ENCODE data around the gene NUAK1.
"Not testable (repeated sequence)": the region's sequence is repeated elsewhere in the genome, so short reads cannot be mapped to it uniquely, and the experiment has no call there.

The NUAK1 gene

DNA sequence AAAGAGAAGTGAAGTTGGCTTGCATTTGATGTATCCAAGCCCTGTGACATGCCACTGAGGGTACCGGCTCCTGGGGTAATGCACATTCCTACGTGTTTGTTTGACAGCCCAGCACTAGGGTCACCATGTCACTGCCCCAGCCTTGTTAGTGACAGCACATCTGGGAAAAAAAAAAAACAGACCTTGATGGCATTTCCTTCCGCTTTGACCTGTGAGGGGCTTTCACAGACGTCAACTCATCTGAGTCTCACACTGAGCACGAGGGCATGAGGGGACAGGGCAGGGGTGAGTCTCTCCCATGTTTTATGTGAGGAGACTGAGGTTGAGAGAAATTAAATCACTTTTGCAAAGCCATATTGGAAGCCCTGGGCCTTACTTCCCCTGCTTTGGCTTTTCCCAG, 111.5 kb downstream of the NUAK1 start:
- Histone ChIP-seq H3K9ac (ENCODE audit: low read length) (no peak overlapping the region), H3K9me3 (ENCODE audit: control insufficient read depth, low read length) (no peaks in the 10 kb centered on the region), H3K4me3 (ENCODE audit: low read length) (no peak overlapping the region), H3K36me3 (ENCODE audit: control insufficient read depth, insufficient read depth, low read length) (no peaks in the 10 kb centered on the region), H3K4me1 (ENCODE audit: control insufficient read depth, insufficient read depth, low read length) (no peaks in the 10 kb centered on the region), H3K27me3 (ENCODE audit: control insufficient read depth, insufficient read depth, low read length) (no peaks in the 10 kb centered on the region)

DNA sequence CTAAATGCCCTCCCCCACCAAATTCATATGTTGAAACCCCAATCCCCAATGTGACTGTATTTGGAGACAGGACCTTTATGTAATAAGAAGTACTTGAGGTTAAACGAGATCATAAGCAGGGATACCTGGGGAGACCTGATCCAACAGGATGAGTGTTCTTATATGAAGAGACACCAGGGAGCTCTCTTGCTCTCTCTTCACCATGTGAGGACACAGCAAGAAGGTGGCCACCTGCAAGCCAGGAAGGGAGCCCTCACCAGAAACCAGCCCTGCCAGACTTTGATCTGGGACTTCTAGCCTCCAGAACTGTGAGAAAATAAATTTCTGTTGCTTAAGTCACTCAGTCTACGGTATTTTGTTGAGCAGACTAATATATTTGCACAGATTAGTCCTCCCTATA, 113.6 kb downstream of the NUAK1 start:
- no peaks in the 10 kb centered on the region for H3K36me3 ChIP-seq (ENCODE audit: control insufficient read depth, insufficient read depth, low read length)
- no peaks in the 10 kb centered on the region for H3K4me1 ChIP-seq (ENCODE audit: control insufficient read depth, insufficient read depth, low read length)
- H3K27me3 ChIP-seq (ENCODE audit: control insufficient read depth, insufficient read depth, low read length): no peaks in the 10 kb centered on the region
- H3K4me3 ChIP-seq (ENCODE audit: low read length): no peak overlapping the region
- no peak overlapping the region for H3K9ac ChIP-seq (ENCODE audit: low read length)
- H3K9me3 ChIP-seq (ENCODE audit: control insufficient read depth, low read length): no peaks in the 10 kb centered on the region

DNA sequence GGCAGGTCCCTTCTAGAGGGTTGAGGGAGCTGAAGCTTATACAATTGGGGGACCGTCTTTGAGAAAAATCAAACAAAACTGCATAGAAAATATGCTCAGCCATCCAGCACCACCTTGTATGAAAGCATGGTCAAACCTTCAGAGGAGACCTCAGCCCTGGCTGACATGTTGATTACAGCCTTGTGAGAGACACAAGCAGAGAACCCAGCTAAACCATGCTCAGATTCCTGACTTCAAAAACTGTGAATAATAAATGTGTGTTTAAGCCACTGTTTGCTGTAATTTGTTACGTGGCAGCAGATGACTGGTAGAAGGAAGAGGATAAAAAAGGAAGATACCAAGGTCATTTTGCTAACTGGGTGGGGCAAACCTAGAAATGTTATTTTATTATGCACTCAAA, 115.7 kb downstream of the NUAK1 start:
- Histone ChIP-seq H3K9ac (ENCODE audit: low read length) (no peak overlapping the region), H3K27me3 (ENCODE audit: control insufficient read depth, insufficient read depth, low read length) (no peaks in the 10 kb centered on the region)

DNA sequence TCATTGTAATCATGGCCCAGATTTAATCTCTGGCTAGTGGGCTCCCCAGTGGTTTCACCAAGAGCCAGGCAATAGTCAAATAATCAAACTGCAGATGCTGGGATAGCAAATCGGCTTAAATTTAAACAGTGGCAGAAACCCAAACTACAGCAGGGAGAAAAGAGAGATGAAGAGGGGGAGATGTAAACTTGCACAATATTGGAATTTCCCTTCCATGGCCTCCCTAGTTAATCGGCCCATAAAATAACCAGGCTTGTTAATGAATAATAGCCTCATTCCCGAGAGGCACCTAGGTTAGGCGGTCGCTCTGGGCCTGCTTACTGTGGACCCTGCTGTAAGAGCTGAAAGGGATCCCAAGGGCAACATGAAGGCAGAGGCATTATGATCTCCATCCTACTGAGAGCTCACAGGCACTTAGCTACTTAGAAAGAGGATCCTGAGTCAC, 116.2 kb downstream of the NUAK1 start:
- Histone ChIP-seq H3K9ac (ENCODE audit: low read length) (no peak overlapping the region), H3K4me3 (ENCODE audit: low read length) (no peak overlapping the region)

More for the DNA sequence above, 115.7 kb downstream of the NUAK1 start:
- Histone ChIP-seq H3K4me3 (ENCODE audit: low read length) (no peak overlapping the region), H3K4me1 (ENCODE audit: control insufficient read depth, insufficient read depth, low read length) (no peaks in the 10 kb centered on the region), H3K9me3 (ENCODE audit: control insufficient read depth, low read length) (no peaks in the 10 kb centered on the region), H3K36me3 (ENCODE audit: control insufficient read depth, insufficient read depth, low read length) (no peaks in the 10 kb centered on the region)

DNA sequence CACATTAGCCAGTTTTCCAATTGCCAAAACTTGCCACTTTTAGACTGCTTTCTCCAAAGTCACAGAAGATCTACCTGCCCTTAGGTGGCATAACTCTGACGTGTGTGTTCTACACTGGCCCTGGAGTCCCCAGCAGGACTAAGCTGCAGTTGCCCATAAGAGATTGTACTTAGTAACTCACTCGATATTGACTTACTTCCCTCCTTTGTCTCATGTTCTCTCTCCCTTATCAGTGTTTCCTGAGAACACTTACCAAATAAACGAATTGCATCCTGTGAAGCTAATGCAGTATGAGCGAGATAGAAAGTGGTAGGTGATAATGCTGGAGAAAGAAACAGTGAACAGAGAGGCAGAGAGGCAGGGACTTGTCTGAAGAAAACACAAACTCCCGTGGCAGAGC, 117.2 kb downstream of the NUAK1 start:
- no peaks in the 10 kb centered on the region for H3K27me3 ChIP-seq (ENCODE audit: control insufficient read depth, insufficient read depth, low read length)
- H3K9me3 ChIP-seq (ENCODE audit: control insufficient read depth, low read length): no peaks in the 10 kb centered on the region
- no peaks in the 10 kb centered on the region for H3K36me3 ChIP-seq (ENCODE audit: control insufficient read depth, insufficient read depth, low read length)
- no peaks in the 10 kb centered on the region for H3K4me1 ChIP-seq (ENCODE audit: control insufficient read depth, insufficient read depth, low read length)
- H3K4me3 ChIP-seq (ENCODE audit: low read length): no peak overlapping the region
- H3K9ac ChIP-seq (ENCODE audit: low read length): no peak overlapping the region

More for the DNA sequence above, 116.2 kb downstream of the NUAK1 start:
- no peaks in the 10 kb centered on the region for H3K27me3 ChIP-seq (ENCODE audit: control insufficient read depth, insufficient read depth, low read length)
- H3K9me3 ChIP-seq (ENCODE audit: control insufficient read depth, low read length): no peaks in the 10 kb centered on the region
- H3K36me3 ChIP-seq (ENCODE audit: control insufficient read depth, insufficient read depth, low read length): no peaks in the 10 kb centered on the region
- no peaks in the 10 kb centered on the region for H3K4me1 ChIP-seq (ENCODE audit: control insufficient read depth, insufficient read depth, low read length)

DNA sequence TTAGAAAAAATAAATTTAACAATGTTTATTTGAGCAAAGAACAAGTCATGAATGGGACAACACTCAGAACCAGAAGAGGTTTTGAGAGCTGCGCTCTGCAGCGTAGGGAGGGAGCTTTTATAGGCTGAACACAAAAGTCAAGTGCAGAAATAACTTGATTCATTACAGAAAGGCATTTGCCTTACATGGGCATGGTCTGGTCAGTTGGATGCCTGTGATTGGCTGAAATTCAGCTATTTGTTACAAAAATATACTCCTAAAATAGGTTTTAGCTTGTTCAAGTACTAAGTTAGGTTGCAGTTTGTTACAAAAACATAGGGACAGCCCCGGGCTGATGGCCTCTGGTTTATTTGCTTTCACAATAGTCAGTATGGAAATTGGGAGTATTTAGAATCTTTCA, 118.0 kb downstream of the NUAK1 start:
- Histone ChIP-seq H3K4me3 (ENCODE audit: low read length) (no peak overlapping the region), H3K9me3 (ENCODE audit: control insufficient read depth, low read length) (no peaks in the 10 kb centered on the region), H3K4me1 (ENCODE audit: control insufficient read depth, insufficient read depth, low read length) (no peaks in the 10 kb centered on the region), H3K36me3 (ENCODE audit: control insufficient read depth, insufficient read depth, low read length) (no peaks in the 10 kb centered on the region), H3K27me3 (ENCODE audit: control insufficient read depth, insufficient read depth, low read length) (no peaks in the 10 kb centered on the region), H3K9ac (ENCODE audit: low read length) (no peak overlapping the region)

DNA sequence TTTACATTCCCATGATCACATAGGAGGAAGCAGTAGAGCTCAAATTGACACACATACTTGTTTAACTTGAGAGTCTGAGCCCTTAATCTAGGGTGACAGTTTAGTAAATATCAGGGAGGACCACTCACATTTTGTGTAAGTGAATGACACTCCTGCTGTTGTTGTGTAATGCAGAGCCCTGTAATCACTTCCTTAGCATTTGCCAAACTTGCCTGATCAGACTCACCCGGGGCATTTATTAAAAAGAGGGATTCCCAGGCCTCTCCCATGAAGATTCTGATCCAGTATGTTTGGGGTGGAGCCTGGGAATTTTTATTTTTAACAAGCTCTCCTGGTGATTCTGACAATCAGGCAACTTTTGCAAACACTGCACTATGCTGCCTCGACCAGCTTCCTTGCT, 119.6 kb downstream of the NUAK1 start:
- no peaks in the 10 kb centered on the region for H3K36me3 ChIP-seq (ENCODE audit: control insufficient read depth, insufficient read depth, low read length)
- no peaks in the 10 kb centered on the region for H3K9me3 ChIP-seq (ENCODE audit: control insufficient read depth, low read length)
- no peaks in the 10 kb centered on the region for H3K27me3 ChIP-seq (ENCODE audit: control insufficient read depth, insufficient read depth, low read length)
- no peak overlapping the region for H3K4me3 ChIP-seq (ENCODE audit: low read length)
- no peak overlapping the region for H3K9ac ChIP-seq (ENCODE audit: low read length)
- no peaks in the 10 kb centered on the region for H3K4me1 ChIP-seq (ENCODE audit: control insufficient read depth, insufficient read depth, low read length)

DNA sequence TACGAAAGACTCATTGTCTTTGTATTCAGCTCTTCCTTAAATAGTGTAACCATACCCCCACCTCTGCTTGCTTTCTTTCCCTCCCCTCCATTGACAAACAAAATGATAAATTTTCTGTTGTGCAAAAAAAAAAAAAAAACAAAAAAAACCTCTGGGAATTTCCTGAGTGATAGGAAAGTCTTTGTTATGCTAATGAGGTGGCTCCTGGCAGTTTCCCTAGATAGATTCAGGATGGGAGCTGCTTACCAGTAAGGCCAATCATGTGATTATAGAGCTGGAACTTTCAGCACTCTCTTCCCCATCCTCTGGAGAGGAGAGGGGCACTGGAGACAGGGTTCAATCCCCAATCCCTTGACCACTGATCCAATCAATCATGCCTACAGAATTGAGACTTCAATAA, 120.5 kb downstream of the NUAK1 start:
- no peak overlapping the region for H3K4me3 ChIP-seq (ENCODE audit: low read length)
- no peak overlapping the region for H3K9ac ChIP-seq (ENCODE audit: low read length)
- no peaks in the 10 kb centered on the region for H3K9me3 ChIP-seq (ENCODE audit: control insufficient read depth, low read length)
- no peaks in the 10 kb centered on the region for H3K4me1 ChIP-seq (ENCODE audit: control insufficient read depth, insufficient read depth, low read length)
- no peaks in the 10 kb centered on the region for H3K36me3 ChIP-seq (ENCODE audit: control insufficient read depth, insufficient read depth, low read length)
- no peaks in the 10 kb centered on the region for H3K27me3 ChIP-seq (ENCODE audit: control insufficient read depth, insufficient read depth, low read length)

DNA sequence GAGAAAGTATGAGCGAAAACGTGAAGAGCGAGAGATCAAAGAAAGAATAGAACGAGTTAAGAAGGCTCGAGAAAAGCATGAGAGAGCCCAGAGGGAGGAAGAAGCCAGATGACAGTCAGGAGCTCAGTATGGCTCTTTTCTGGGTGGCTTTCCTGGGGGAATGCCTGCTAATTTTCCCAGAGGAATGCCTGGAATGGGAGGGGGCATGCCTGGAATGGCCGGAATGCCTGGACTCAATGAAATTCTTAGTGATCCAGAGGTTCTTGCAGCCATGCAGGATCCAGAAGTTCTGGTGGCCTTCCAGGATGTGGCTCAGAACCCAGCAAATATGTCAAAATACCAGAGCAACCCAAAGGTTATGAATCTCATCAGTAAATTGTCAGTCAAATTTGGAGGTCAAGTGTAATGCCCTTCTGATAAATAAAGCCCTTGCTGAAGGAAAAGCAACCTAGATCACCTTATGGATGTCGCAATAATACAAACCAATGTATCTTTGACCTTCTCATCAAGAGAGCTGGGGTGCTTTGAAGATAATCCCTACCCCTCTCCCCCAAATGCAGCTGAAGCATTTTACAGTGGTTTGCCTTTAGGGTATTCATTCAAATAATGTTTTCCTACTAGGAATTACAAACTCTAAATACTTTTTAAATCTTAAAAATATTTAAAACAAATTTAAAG, 122.0 kb downstream of the NUAK1 start:
- not testable (repeated sequence) for H3K27me3 ChIP-seq (ENCODE audit: control insufficient read depth, insufficient read depth, low read length); H3K4me1 ChIP-seq (ENCODE audit: control insufficient read depth, insufficient read depth, low read length); H3K9me3 ChIP-seq (ENCODE audit: control insufficient read depth, low read length); H3K9ac ChIP-seq (ENCODE audit: low read length); H3K36me3 ChIP-seq (ENCODE audit: control insufficient read depth, insufficient read depth, low read length); H3K4me3 ChIP-seq (ENCODE audit: low read length)

DNA sequence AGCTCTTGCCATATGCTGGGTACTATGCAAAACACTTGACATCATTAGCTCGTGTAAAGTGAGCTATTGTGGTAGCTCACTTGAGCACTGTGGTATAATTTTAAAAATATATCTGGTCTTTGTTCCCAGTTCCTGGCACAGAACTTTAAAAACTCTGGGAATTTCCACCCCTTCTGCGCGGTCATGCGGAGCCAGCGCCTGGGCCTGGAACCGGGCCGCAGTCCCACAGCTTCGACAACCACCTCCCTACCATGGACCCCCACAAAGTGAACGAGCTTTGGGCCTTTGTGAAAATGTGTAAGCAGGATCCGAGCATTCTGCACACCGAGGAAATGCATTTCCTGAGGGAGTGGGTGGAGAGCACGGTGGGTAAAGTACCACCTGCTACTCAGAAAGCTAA, 123.1 kb downstream of the NUAK1 start:
- no peaks in the 10 kb centered on the region for H3K9me3 ChIP-seq (ENCODE audit: control insufficient read depth, low read length)
- no peaks in the 10 kb centered on the region for H3K4me1 ChIP-seq (ENCODE audit: control insufficient read depth, insufficient read depth, low read length)
- no peaks in the 10 kb centered on the region for H3K27me3 ChIP-seq (ENCODE audit: control insufficient read depth, insufficient read depth, low read length)
- no peak overlapping the region for H3K4me3 ChIP-seq (ENCODE audit: low read length)
- no peak overlapping the region for H3K9ac ChIP-seq (ENCODE audit: low read length)
- no peaks in the 10 kb centered on the region for H3K36me3 ChIP-seq (ENCODE audit: control insufficient read depth, insufficient read depth, low read length)

DNA sequence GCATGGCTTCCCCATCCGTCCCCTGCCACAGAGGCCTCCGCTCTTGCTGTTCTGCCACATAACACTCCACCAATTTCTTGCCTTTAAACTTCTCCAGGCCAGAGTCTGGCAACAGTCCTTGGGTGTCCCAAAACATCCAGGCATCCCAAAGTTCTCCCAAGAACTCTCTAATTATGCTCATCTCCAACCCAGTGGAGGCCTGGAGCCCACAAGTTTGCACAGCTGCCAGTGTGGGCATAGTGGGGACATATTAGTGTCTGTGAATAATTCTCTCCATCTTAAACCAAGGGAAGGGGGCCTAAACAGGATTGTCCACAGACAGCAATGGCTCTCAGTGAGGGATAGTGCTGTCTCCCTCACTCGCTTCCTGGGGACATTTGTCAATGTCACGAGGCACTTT, 124.8 kb downstream of the NUAK1 start:
- no peak overlapping the region for H3K4me3 ChIP-seq (ENCODE audit: low read length)
- H3K36me3 ChIP-seq (ENCODE audit: control insufficient read depth, insufficient read depth, low read length): no peaks in the 10 kb centered on the region
- no peaks in the 10 kb centered on the region for H3K4me1 ChIP-seq (ENCODE audit: control insufficient read depth, insufficient read depth, low read length)
- no peaks in the 10 kb centered on the region for H3K9me3 ChIP-seq (ENCODE audit: control insufficient read depth, low read length)
- H3K9ac ChIP-seq (ENCODE audit: low read length): no peak overlapping the region
- no peaks in the 10 kb centered on the region for H3K27me3 ChIP-seq (ENCODE audit: control insufficient read depth, insufficient read depth, low read length)

All from mucosa of stomach (tissue), 1 donor.